Parathyroid adenoma (tissue), 2 donors: ENCODE measurements around the gene DNAJB11.

ENCODE experiments used
- H2AFZ ChIP-seq: fragments of 300-600 bp; sonication (generic); one replicate; pipeline ENCODE4 v1.7.0; 2017; ENCODE audit warnings: antibody characterized with exemption, mild to moderate bottlenecking
- H3K27ac ChIP-seq: fragments of 300-600 bp; sonication (generic); one replicate; pipeline ENCODE4 v1.7.0; 2017
- H3K27me3 ChIP-seq: fragments of 300-600 bp; sonication (generic); one replicate; pipeline ENCODE4 v1.7.0; 2017; ENCODE audit warnings: low read length; ENCODE audit not compliant: control insufficient read depth, insufficient read depth
- H3K36me3 ChIP-seq: fragments of 300-600 bp; sonication (generic); one replicate; pipeline ENCODE4 v1.7.0; 2017; ENCODE audit warnings: low read length; ENCODE audit not compliant: control insufficient read depth, insufficient read depth
- H3K4me1 ChIP-seq: fragments of 300-600 bp; sonication (generic); one replicate; pipeline ENCODE4 v1.7.0; 2017; ENCODE audit warnings: control low read depth
- H3K4me2 ChIP-seq: fragments of 300-600 bp; sonication (generic); one replicate; pipeline ENCODE4 v1.7.0; 2017; ENCODE audit warnings: low read length
- H3K4me3 ChIP-seq: fragments of 300-600 bp; sonication (generic); one replicate; pipeline ENCODE4 v1.7.0; 2017; ENCODE audit warnings: low read depth, low read length
- H3K79me2 ChIP-seq: fragments of 300-600 bp; sonication (generic); one replicate; pipeline ENCODE4 v1.7.0; 2017; ENCODE audit warnings: control low read depth
- H3K9ac ChIP-seq: fragments of 300-600 bp; sonication (generic); one replicate; pipeline ENCODE4 v1.7.0; 2017; ENCODE audit warnings: mild to moderate bottlenecking
- H3K9me3 ChIP-seq: fragments of 300-600 bp; sonication (generic); one replicate; pipeline ENCODE4 v1.7.0; 2017; ENCODE audit warnings: low read length; ENCODE audit not compliant: control insufficient read depth
- TF ChIP-seq, protein P1 (sequence below): fragments of 300-600 bp; sonication (generic); IDR thresholded peaks from one replicate; pipeline ENCODE4 v1.7.0; 2017; ENCODE audit warnings: antibody characterized with exemption, mild to moderate bottlenecking
- donor health status: primary hyperparathyroidism.

DNAJB11 gene

DNA sequence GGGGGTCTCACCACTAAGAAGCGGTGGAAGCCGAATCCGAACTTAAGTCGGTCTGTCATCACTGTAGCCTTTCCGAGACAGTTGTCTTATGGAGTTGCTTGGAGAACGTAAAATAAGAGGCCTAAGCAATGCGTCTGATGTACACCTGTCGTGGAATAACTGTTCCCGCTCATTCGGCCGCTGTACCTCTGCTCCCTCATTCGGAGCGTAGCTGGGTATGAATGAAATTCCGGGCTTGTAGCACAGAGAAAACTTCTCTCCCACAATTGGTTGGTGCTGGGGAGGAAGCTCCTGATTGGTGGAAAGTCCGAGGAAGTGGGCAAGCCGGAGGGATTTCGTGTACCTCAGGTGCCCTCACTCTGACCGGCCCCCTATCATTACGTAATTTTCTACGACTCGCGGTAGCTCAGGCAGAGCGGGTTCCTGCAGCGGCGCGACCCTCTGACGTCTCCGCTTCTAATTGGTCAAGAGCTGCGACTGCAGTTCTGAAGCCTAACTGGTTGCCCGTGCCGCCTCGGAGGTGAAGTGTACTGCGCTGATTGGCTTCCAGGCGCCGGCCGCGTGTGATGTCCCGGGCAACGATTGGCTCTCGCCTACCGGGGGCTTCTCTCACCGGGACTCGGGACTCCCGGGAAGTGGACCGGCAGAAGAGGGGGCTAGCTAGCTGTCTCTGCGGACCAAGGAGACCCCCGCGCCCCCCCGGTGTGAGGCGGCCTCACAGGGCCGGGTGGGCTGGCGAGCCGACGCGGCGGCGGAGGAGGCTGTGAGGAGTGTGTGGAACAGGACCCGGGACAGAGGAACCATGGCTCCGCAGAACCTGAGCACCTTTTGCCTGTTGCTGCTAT lies at the start of gene DNAJB11:
TSS of gene DNAJB11 (plus strand) at position 625 of the 845 bp plus-strand sequence. CDS start at position 803, 178 bp downstream.
- H3K36me3 ChIP-seq, result no peaks in the 10 kb centered on the region
- TF ChIP-seq, protein P1, sequence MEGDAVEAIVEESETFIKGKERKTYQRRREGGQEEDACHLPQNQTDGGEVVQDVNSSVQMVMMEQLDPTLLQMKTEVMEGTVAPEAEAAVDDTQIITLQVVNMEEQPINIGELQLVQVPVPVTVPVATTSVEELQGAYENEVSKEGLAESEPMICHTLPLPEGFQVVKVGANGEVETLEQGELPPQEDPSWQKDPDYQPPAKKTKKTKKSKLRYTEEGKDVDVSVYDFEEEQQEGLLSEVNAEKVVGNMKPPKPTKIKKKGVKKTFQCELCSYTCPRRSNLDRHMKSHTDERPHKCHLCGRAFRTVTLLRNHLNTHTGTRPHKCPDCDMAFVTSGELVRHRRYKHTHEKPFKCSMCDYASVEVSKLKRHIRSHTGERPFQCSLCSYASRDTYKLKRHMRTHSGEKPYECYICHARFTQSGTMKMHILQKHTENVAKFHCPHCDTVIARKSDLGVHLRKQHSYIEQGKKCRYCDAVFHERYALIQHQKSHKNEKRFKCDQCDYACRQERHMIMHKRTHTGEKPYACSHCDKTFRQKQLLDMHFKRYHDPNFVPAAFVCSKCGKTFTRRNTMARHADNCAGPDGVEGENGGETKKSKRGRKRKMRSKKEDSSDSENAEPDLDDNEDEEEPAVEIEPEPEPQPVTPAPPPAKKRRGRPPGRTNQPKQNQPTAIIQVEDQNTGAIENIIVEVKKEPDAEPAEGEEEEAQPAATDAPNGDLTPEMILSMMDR, result no peak

GRCh38 chr3:186520957-186521842 lies 49.3 kb upstream of the DNAJB11 start:
- Histone ChIP-seq H3K4me1 (no peaks in the 10 kb centered on the region), H3K27ac (no peak overlapping the region)
- TF ChIP-seq, protein P1, result no peak

More for the DNA sequence above, at the start of gene DNAJB11:
- H3K79me2 ChIP-seq, result peaks cover 17% of the 10 kb centered on the region
- H3K27ac ChIP-seq, result peak within 1 kb of the TSS; percentile 85
- H3K4me1 ChIP-seq, result peaks cover 11% of the 10 kb centered on the region
- H3K9ac ChIP-seq, result peak within 1 kb of the TSS; percentile 85
- H3K9me3 ChIP-seq, result no peaks in the 10 kb centered on the region
- peak within 1 kb of the TSS; percentile 78 for H3K4me2 ChIP-seq
- H3K4me3 ChIP-seq, result peak within 1 kb of the TSS; percentile 97
- no peaks in the 10 kb centered on the region for H3K27me3 ChIP-seq
- H2AFZ ChIP-seq, result peak within 1 kb of the TSS; percentile 99

GRCh38 chr3:186523022-186523421 lies 47.5 kb upstream of the DNAJB11 start:
- Histone ChIP-seq H3K4me3 (no peak overlapping the region), H3K27me3 (no peaks in the 10 kb centered on the region), H3K4me1 (no peaks in the 10 kb centered on the region), H3K79me2 (no peaks in the 10 kb centered on the region), H2AFZ (no peak overlapping the region), H3K4me2 (no peak overlapping the region), H3K27ac (no peak overlapping the region), H3K9ac (no peak overlapping the region), H3K9me3 (no peaks in the 10 kb centered on the region), H3K36me3 (no peaks in the 10 kb centered on the region)
- TF ChIP-seq, protein P1, result no peak

More at GRCh38 chr3:186520957-186521842, 49.3 kb upstream of the DNAJB11 start:
- Histone ChIP-seq H2AFZ (peak overlapping the region; percentile 59), H3K9ac (no peak overlapping the region), H3K4me3 (no peak overlapping the region), H3K79me2 (no peaks in the 10 kb centered on the region), H3K36me3 (no peaks in the 10 kb centered on the region), H3K9me3 (no peaks in the 10 kb centered on the region), H3K4me2 (no peak overlapping the region), H3K27me3 (no peaks in the 10 kb centered on the region)

DNA sequence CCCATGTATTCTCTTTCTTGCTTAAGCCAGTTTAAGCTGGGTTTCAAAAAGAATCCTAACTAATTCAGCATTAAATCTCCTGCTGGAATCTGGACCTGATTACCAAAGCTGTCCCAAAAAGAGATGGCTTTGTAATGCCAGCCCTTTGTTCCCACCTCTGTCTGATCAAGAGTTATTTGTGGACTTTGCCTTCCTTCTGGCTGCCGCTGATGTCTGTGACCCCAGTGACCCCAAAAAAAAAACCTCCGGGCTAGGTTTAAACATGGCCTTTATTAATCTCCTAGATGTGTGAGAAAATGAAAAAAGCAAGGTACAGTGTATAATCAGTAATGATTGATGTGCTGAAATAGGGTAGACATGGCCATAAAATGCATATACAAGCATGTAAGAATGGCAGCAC lies 47.1 kb upstream of the DNAJB11 start:
- H3K27ac ChIP-seq, result no peak overlapping the region
- H3K36me3 ChIP-seq, result no peaks in the 10 kb centered on the region
- no peak overlapping the region for H3K4me3 ChIP-seq
- no peaks in the 10 kb centered on the region for H3K9me3 ChIP-seq
- H3K4me2 ChIP-seq, result no peak overlapping the region
- no peaks in the 10 kb centered on the region for H3K4me1 ChIP-seq
- TF ChIP-seq, protein P1, result no peak
- H3K9ac ChIP-seq, result no peak overlapping the region
- H3K27me3 ChIP-seq, result no peaks in the 10 kb centered on the region
- no peaks in the 10 kb centered on the region for H3K79me2 ChIP-seq
- no peak overlapping the region for H2AFZ ChIP-seq
